HG03469 (cell line): ENCODE measurements around the gene MAP1LC3B.

Source experiments
- ATAC-seq: cut with Tn5 transposase; IDR thresholded peaks from one replicate; pipeline ENCODE4 v1.9.1; 2021; ENCODE audit warnings: mild to moderate bottlenecking, moderate library complexity, moderate number of reproducible peaks; ENCODE audit not compliant: unreplicated experiment

The MAP1LC3B gene

DNA sequence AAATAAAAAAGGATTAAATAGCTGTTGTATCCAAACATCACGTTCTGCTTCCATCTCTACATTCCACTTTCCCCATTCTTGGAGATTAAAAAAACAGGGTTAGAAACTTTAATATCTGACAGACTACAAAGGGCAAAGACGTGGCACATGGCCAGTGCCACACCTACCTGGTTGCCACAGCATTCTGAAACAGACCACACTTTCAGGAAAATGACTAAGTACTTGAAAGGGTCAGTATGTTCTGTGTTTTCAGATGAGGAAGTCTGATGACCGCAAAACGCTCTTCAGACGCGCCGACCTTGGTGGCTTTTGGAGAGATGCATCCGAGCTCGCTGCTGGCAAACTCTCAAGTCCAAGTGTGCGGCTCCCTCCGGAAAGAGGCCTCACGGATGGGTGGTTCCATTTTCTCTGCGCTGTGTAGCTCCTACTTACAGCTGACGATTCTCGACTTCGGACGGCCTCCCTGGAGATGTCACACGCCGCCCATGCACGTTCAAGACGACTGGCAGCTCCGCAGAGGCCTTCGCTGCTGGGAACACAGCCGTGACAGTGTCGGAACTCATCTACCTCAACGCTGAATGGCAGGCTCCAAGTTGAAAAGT, 15.5 kb downstream of the MAP1LC3B start:
- no peak for ATAC-seq

DNA sequence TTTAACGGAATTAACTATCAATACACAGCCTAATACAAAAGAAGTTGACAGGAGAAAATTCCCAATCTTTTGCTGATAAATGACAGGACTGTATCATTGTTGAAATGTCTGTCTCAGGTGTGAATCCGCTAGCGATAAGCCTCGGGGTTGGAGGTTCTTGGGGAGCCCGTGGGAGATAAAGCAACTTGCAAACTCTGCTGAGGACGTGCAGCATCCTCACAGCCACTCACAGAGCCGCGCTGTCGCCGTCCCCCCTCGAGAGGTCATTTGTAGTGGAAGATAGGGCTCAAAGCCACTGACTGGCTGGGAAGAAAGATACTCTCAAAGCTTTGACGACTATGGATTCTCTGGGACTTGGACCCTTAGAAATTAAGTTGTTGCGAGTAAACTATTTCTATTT, 17.0 kb downstream of the MAP1LC3B start:
- ATAC-seq, result no peak

DNA sequence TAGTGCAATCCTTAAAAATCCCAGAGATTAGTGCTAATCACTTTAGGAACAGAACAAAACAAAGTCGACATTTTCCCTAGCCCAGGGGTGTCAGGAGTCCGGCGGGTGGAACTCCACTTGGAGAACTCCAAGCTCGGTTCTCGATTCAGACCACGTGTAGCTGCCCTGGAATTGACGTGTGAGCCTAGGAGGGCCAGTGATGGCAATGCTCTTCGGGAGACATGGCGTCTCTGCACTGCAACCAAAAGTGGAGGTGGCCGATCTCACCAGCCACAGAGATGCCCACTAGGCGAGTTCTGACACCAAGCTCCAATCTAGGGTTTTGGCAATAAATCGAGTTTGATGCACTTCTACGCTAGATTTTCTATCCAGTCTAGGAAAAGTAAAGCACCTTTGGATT, 17.6 kb downstream of the MAP1LC3B start:
- no peak for ATAC-seq

DNA sequence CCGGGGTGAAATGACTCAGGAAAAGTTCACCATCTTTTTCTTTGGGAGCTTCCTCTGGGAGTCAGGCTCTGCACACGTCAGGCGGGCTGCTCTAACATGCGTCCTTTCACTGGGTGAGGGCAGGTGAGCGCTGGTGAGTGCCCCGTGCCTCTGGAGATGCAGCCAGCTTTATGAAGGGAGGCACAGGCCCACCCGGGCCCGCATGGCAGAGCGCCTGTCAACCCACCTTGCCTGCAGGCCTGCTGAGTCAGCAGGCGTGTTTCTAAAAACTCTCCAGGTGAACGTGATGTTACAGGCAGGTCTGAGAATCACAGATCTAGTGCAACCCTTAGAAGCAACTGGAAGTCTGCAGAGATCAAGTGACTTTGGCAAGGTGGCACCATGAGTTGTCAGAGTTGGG, 18.4 kb downstream of the MAP1LC3B start:
- no peak for ATAC-seq

DNA sequence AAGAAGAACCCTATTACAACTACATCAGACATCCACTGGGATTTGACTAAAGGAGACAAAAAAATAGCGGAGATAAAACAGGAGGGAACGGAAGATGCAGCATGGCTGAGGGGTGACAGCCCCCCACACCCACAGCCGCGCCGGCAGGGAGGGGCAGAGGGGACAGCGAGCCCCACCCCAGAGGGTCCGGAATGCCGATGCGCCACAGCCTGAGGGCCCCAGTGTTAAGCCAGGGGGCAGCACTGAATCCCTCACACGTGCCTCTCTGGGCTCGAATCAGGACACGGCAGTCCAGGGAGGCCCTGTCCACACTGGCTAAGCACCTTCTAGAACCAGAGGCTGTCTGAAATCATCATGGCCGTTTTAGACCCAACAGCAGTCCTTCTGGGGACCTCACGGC, 18.8 kb downstream of the MAP1LC3B start:
- ATAC-seq, result no peak

DNA sequence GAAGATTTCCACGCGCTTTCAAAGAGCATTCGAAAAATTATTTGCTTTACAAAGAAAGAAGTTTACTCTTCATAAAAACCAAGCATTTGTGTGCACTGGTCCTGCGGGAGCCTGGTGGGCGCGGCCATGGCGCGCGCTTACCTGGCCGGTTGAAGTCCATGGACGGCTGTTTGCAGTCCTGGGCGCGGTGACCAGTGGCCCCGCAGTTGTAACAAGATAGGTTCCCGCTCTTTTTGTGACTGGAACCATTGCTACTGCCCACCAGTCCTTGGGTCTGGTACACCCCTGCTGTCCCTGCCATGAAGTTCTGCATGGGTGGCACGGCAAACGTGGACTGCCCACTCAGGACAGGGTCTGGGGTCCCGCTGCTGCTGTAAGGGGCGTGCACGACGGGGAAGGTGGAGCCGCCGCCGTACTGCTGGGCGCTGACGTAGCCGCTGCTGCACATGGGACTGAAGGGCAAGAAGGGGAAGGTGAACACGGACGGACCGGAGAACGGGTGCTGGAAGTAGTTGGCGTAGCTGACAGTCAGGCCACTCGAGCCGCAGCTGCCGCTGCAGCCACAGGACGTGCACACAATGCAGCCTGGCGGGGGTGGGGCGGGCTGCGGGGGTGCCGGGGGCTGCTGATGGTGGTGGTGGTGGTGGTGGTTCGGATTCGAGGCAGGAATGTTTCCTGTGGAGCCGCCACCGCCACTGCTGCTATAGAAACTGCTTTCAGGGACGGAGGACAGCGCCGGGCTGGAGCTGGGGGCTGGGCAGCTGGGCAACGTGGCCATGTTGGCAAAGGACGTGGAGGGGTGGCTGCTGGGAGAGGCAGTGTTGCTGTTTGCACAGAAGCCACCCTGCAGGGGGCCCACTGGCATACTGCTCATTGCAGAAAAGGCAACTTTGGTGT, 19.5 kb downstream of the MAP1LC3B start:
- no peak for ATAC-seq

DNA sequence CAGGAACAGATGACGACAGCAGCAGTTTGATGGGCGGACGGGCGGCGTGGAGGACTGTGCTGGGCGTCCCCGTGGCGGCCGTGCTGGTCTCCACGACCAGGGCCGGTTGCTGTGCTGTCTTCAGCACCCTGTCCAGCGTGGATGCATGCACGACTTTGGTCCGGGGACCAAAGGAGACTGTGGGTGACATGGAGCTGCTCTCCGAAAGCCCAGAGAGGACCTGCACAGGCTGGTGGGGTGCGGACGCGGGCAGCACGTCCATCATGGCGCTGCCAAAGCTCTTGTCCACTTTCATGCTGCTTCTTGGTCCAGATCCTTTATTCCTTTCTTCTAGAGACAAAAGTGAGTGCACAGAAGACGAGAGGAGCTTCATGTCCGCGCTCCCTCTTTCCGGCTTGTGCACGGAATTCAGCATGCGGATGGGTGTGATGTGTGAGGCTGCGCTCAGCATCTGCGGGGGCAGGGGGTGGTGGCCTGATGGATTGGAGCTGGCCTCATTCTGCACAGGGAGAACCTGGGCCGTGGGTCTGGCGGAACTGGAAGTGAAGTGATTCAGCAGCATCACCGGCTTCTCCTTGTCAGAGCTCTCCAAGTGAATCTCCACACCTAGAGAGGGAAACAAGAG, 20.3 kb downstream of the MAP1LC3B start:
- no peak for ATAC-seq

DNA sequence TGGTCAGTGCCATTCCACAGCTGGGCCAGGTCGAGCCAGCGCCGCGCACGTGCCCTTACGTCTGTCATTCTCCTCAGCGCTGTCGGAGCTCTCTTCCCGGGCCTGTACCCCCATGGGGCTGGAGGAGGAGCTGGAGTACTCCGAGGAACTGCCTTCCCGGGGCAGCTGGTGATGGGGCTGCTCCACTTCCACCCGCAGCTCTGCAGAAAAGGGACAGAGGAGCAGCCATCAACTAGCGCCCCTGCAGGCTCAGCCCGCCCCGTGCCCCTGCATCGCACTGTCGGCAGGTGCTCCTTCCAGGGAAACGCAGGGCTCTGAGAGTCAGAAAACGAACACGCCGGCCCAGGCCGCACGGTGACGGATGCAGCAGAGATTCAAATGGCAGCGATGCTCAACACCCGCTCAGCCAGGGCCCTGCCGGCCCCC, 20.9 kb downstream of the MAP1LC3B start:
- ATAC-seq, result no peak

DNA sequence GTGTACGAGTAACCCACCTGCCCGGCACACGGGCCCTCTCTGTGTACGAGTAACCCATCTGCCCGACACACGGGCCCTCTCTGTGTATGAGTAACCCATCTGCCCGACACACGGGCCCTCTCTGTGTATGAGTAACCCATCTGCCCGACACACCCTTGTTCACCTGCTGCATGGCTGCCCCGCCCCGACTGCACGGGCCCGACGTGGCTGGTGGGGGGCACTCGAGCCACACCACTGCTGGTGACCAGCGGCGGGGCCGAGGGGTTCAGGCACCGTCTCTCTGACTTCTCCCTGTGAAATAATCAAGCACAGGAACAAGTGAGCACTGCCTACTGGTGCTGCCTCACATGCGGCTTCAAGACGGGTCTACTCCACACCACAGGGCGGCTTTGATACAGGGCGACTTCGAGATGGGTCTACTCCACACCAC, 22.1 kb downstream of the MAP1LC3B start:
- ATAC-seq, result no peak

DNA sequence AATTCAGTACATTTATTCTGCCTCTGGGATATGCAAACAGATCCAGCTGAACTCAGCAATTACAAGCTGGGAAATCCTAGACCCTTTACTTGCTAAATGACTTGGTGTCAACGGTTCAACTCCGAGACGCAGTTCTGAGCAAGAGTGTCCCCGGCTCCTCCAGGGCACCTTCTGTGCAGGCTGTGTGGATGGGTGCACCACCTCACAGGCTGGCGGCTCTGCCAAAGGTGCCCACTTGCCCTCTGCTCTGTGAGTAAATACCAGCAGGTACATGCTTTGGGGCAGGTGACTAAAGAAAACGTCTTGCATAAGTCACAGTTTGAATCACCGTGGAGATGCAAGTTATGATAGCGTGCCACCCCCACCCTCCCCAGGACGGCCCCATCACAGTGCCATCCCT, 23.3 kb downstream of the MAP1LC3B start:
- no peak for ATAC-seq

DNA sequence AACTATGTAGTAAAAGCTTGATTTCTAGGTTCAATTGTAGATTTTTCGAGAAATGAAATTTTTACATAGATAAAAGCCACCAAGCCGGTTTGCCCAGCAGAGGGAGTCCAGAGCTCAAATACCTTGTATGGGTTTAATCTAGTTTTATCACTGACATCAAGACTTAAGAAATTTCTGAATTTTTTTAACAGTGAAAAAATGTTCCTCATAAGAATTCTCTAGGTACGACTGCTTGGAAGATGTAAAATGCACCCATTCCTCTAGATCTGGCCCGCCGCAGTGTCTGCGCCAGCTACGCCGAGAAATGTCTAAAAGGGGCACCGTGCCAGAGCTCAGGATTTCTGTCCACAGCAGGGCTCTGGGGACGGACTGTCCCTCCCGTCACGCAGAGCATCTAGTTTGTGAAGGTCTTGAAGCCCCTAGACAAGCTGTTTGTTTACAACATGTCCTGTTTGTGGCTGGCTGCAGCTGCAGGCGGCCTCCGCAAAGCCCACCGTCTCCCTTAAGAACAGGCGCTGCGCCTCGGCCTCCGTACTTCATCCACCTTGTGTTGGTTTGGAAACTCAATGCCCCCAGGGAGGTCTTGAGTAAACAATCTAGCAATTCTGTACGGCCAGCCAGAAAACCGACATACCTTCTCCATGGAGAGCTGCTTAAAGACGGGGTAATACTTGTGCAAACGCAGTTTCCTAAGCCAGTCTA, 24.8 kb downstream of the MAP1LC3B start:
- ATAC-seq, result no peak

DNA sequence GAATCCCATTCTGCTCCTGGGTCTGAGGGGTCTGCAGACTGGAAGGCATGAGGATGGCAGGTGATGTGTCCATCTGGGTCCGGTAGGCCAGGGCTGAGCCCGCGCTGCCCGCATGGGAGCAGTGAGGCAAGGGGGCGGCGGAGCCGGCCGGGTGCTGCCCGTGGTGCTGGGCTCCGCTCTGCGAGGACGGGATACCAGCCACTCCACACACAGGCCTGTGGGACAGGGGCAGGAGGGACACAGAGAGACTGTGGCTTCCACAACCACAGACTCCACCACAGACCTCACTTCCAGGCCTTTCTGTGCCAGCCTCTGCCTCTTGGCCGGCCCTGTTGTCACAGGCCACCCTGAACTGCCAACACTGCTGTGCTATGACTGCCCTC, 25.4 kb downstream of the MAP1LC3B start:
- no peak for ATAC-seq

DNA sequence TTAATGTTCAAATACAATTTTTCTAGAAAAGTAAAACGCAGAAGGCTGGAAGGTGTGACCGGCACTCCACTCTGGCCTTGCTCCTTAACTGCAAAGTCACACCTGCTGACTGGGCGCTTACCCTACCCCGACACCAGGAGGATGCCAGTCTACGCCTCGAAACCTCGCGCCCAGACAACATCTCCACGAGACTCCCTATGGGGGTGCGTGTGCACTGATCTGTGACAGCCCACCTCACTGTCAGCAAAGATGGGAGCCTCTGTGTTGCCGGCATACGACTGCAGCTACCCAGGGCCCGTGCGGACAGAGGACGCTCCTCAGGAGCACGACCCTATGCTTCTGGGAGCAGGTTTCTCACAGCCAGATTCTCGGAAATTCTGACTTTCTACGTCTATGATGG, 26.1 kb downstream of the MAP1LC3B start:
- no peak for ATAC-seq

DNA sequence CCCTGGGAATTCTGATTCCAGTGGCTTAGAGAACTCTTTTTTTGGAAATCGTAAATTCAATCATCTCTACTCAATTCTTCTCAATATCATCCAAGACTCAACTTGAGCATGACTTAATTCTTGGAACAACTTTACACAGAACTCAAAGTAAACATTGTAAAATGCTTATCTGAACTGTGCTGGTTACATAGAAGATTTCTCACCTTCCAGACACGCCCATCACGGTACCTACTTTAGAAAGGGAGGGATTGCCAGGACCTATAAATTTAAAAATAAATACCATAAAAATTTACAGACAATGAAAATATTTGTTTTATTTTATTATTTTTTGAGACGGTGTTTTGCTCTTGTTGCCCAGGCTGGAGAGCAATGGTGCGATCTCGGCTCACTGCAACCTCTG, 26.5 kb downstream of the MAP1LC3B start:
- no peak for ATAC-seq

DNA sequence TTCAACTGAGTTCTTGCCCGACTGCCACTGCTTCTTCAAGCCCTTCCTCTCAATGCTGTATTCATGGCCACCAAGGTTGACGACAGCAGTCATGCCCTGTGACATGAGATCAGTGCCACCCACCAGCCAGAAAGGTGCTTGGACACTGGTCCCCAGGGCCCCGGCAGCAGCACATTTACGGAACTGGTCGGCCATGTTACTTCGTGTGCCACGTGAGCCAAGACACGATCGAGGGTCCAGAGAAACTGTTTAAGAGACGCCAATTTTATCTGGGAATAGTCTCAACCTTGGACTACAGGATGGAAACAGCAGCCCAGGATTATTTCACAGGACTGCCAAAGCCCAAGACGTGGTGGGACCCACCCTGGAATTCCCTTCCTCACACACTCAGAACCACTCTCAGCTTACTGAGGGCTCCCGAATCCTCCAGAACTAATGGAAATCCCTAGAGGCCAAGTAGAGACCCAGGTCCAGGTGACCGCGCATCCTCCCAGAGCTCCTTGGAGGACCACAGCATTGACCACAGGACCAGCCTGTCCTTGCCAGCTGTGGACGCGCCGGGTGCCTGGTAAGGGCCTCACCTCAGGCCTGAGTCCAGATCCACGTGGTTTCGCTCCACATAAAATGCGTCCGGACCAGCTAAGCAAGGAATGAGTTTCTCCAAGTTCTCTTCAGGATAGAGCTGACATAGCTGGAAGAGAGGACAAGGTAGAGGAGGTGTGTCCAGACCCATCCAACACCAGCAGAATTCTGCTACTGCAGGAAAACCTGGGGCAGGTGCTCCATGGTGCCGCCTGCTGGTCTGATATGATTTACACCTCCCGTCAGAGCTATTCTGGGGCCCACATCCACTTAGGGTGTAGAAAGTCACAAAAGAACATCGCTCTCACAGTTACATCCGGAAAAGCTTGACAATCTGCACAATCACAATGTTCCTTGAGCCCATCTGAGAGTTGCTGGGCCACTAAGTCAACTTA, 28.2 kb downstream of the MAP1LC3B start:
- ATAC-seq, result no peak

DNA sequence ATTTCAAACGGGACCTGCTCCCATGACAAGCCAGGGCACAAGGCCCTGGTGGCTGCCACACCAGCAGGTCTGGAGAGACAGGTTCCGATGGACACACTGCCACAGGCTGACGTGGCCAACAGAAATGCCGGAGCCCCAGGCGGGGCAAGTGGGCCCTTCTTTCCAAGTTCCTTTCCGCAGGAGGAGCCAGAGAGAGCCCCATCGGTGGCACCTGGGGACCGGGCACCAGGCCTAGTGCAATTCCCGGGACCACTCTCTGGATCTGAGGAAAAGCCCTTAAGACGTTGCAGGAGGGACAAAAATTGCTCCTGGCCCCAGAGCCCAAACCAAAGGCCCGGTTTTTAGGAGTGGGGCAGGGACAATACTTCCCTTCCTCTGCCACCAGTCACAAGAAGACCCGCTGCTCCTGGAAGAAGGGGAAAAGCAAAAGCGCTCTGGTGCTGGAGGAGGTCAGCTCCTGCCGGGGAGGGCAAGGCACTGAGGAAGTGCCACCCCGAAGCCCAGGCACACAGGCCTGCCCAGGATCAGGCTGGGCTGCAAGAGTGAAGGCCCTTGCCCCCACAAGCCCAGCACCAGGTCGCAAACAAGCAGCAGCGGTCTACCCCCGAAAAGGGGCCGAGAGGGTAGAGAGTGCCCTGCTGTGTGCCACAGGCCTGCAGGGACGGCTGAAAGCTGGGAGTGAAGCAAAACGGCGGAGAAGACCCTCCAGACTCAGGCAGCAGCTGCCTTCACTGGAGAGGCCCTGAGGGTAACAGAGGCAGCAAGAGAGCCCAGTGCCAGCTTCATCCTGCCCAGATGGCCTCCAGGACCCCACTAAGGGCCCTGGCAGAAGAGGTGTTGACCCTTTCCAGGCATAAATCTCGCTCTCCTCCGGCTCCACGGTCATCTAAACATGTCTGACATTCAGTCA, 29.1 kb downstream of the MAP1LC3B start:
- ATAC-seq, result no peak

DNA sequence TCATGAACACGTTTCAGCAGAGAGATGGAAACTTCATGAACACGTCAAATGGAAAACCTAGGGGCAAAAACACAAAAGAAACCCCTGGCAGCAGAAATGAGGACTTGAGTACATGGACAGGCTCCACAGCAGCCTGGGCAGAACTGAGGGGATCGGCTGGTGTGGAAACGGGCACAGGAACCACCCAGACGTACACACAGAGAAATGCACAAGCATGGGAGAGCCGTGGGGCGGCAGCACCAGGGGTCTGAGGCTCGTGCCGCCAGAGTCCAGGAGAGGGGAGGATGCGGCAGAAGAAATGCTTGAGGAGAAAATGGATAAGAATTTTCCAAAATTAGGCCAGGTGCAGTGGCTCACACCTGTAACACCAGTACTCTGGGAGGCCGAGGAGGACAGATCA, 30.0 kb downstream of the MAP1LC3B start:
- ATAC-seq, result no peak

DNA sequence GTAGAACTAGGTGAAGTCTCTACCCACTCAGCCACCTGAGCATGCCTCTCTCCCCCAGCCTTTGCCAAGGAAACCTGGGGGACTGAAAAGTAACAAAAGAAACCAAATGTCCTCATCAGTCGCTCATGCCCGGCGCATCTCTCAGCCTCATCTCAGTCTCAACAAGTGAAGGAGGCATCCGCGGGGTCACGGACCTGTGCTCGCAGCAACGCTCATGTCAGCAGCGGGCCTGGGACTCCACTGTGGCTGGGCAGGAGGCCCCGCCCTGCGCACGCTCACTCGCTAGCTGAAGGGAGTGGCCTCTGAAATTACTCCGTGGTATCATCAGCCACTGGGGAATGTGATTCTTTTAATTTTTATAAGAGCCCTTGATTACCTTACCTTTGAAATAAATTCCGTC, 31.3 kb downstream of the MAP1LC3B start:
- no peak for ATAC-seq

DNA sequence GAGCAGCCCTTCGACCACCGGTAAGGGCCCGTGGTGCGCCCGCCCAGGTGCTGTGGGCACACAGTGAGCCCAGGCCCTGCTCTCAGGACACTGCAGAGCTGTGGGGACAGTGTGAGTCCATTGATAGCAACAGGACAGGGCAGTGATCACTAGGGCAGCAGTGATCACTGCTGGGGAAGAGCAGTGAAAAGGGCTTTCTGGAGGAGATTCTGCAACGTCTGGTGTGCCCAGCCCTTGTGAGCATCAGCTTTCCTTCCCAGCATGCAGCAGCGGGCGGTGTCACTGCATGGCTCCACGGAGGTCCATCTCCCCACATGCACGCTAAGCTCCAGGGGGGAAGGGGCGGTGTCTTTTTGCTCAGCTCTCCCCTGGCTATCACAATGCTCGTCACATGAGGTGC, 32.1 kb downstream of the MAP1LC3B start:
- ATAC-seq, result no peak
